Heart right ventricle (tissue), 16 donors: Measurements from ENCODE around the gene MAGI2. TPM values are rescaled to one million over a fixed set of nuclear protein-coding genes. Genes with fewer than 3 reads are reported as not detected.
"Not testable (repeated sequence)": the region's sequence is repeated elsewhere in the genome, so short reads cannot be mapped to it uniquely, and the experiment has no call there.

ENCODE experiments used
- ATAC-seq, 8 donors: fragments of 200-7000 bp; cut with Tn5 transposase; one replicate each; pipeline ENCODE4 v1.9.1; 2020; ENCODE audit warnings: mild to moderate bottlenecking in 8 of 8, moderate library complexity in 8 of 8, moderate number of reproducible peaks in 1 of 8
- DNase-seq, 2 donors: peaks; one replicate each; pipeline ENCODE4 v3.0.0-alpha.2; 2020
- H3K27ac ChIP-seq, 10 donors: fragments of 200-600 bp; sonication (generic) in 2 of 10; one replicate each; pipeline versions ENCODE4 v1.5.0 to v1.8.0; 2020 to 2022; ENCODE audit warnings: mild to moderate bottlenecking in 3 of 10
- H3K27me3 ChIP-seq, 7 donors: fragments of 200-600 bp; one replicate each; pipeline ENCODE4 v1.8.0; 2021 to 2022; ENCODE audit warnings: mild to moderate bottlenecking in 2 of 7
- H3K36me3 ChIP-seq, 9 donors: fragments of 200-600 bp; sonication (generic) in 1 of 9; one replicate each; pipeline versions ENCODE4 v1.5.0 to v1.8.0; 2020 to 2022; ENCODE audit warnings: mild to moderate bottlenecking in 2 of 9
- H3K4me1 ChIP-seq, 9 donors: fragments of 200-600 bp; sonication (generic) in 1 of 9; one replicate each; pipeline versions ENCODE4 v1.5.0 to v1.8.0; 2020 to 2022; ENCODE audit warnings: mild to moderate bottlenecking in 4 of 9
- H3K4me3 ChIP-seq, 10 donors: fragments of 200-600 bp; sonication (generic) in 2 of 10; one replicate each; pipeline versions ENCODE4 v1.5.0 to v1.8.0; 2020 to 2022; ENCODE audit warnings: mild to moderate bottlenecking in 7 of 10, moderate library complexity in 2 of 10
- H3K9me3 ChIP-seq, 11 donors: fragments of 200-600 bp in 10 of 11; sonication (generic) in 2 of 11; one replicate each; pipeline versions ENCODE4 v1.5.0 to v1.8.0; 2013 to 2022; ENCODE audit warnings: mild to moderate bottlenecking in 2 of 11, control low read depth in 1 of 11, moderate library complexity in 1 of 11
- CTCF ChIP-seq, 9 donors: fragments of 200-600 bp; sonication (generic) in 2 of 9; IDR thresholded peaks; one replicate each; pipeline versions ENCODE4 v1.5.0 to v1.8.0; 2021 to 2022; ENCODE audit warnings: antibody characterized with exemption in 9 of 9, mild to moderate bottlenecking in 5 of 9, moderate library complexity in 1 of 9
- WGBS, 2 donors: extraction: QIAGEN DNeasy Blood & Tissue Kit; methylation state at CpG; one replicate each; pipeline ENCODE4 v1.1.7; 2013; ENCODE audit warnings: inconsistent platforms in 1 of 2; 5-methylcytosine and 5-hydroxymethylcytosine counted together
- intact Hi-C, 10 donors: fragments of 100-400 bp; cut with DNase I; formaldehyde crosslinking; loops; one replicate each; pipeline versions ENCODE4 v1.11.1 to v1.14.2; 2022
- polyA plus RNA-seq, 2 donors: library from polyadenylated mRNA; stranded (reverse); fragments of 200-250 nt; gene quantifications; one replicate each; pipeline ENCODE4 v1.2.3, GENCODE V29; 2013
- total RNA-seq, 10 donors: library from RNA; stranded (reverse); fragmentation: NEBNext Ultra II Directional in 3 of 10; extraction: Animal tissue kit (Norgen Biotek cat#: 25700) in 3 of 10; gene quantifications; one replicate each; pipeline versions ENCODE4 v1.2.1 to v1.2.4, GENCODE V29; 2021 to 2023
- donor health status: Arrhythmogenic right ventricular cardiomyopathy.
- donor health status: ischemic (EF 13 %, LVEDD 7.1; RV severe dilation, severe dysfunction).
- donor health status: healthy with polysubstance abuse.
- donor health status: DM: no; HTN: yes; CAD: no.
- donor health status: DM: no; HTN: no; CAD: no.
- donor health status: ischemic (EF 25% LVEDD 6.9; RV normal size, moderate dysfunction).
- donor health status: ischemic (EF 25% LVEDD 5.7; RV mildly dilated, moderate dysfunction).
- donor health status: healthy.
- donor health status: DM: yes; HTN: yes; CAD: no.
- donor health status: Ischemic cardiomyopathy.
- donor health status: ischemic (EF 35%, LVEDD 5.7; RV mildly dilated, moderate dysfunction).
- donor health status: nonischemic (EF 11% LVEDD 7.7; RV severe dilation, severe dysfunction).
- donor health status: DM: yes; HTN: yes; CAD: no.
- donor health status: PGD.
- donor health status: ischemic (EF 29% LVEDD 5.4; RV normal size, mild dysfunction).
- donor health status: nonischemic (EF 23%, LVEDD 6.1; RV moderate dilation, normal function).

Gene MAGI2
- total and polyA plus RNA-seq, 12 donors: 0.83 to 6.0 (median 4.1) TPM

- DNase-seq (no peak), ATAC-seq (no peak)
- Histone ChIP-seq H3K9me3 (no peaks in the 10 kb centered on the region), H3K4me3 (no peak overlapping the region), H3K27me3 (no peaks in the 10 kb centered on the region), H3K27ac (no peak overlapping the region), H3K36me3 (no peaks in the 10 kb centered on the region), H3K4me1 (no peaks in the 10 kb centered on the region)
- 91 to 92% methylated on average over 5 of the region's 5 CpGs for WGBS, 2 donors
- intact Hi-C loops: no loop called here
- no peak for TF ChIP-seq CTCF (IDR thresholded peaks at IDR 0.05)
These were observed 1154.4 kb downstream of the MAGI2 start for GRCh38 chr7:78299088-78299487.

GRCh38 chr7:78296644-78297371 lies 1156.7 kb downstream of the MAGI2 start:
- no peaks in the 10 kb centered on the region for H3K27me3 ChIP-seq
- 83 to 84% methylated on average over 5 of the region's 5 CpGs for WGBS, 2 donors
- intact Hi-C loops: no loop called here
- H3K36me3 ChIP-seq: no peaks in the 10 kb centered on the region
- no peak for TF ChIP-seq CTCF (IDR thresholded peaks at IDR 0.05)
- H3K4me1 ChIP-seq: no peaks in the 10 kb centered on the region
- H3K27ac ChIP-seq: no peak overlapping the region
- no peak for ATAC-seq
- DNase-seq: no peak
- H3K9me3 ChIP-seq: peaks cover 0 to 3% (median 0%) of the 10 kb centered on the region in 11 donors
- H3K4me3 ChIP-seq: no peak overlapping the region

- intact Hi-C loops: no loop called here
- no peak for TF ChIP-seq CTCF (IDR thresholded peaks at IDR 0.05)
- DNase-seq: no peak
- H3K27me3 ChIP-seq: no peaks in the 10 kb centered on the region
- H3K9me3 ChIP-seq: peaks cover 0 to 3% (median 0%) of the 10 kb centered on the region in 11 donors
- ATAC-seq: no peak
- no peaks in the 10 kb centered on the region for H3K4me1 ChIP-seq
- H3K4me3 ChIP-seq: no peak overlapping the region
- no peak overlapping the region for H3K27ac ChIP-seq
- WGBS, 2 donors: 86 to 91% methylated on average over 2 of the region's 2 CpGs
- H3K36me3 ChIP-seq: no peaks in the 10 kb centered on the region
These were observed 1157.3 kb downstream of the MAGI2 start for GRCh38 chr7:78296046-78296597.

GRCh38 chr7:78289471-78289870 lies 1164.0 kb downstream of the MAGI2 start:
- 71 to 83% methylated on average over 3 of the region's 3 CpGs for WGBS, 2 donors
- H3K27me3 ChIP-seq, intact Hi-C loops, H3K4me1 ChIP-seq, ATAC-seq, H3K9me3 ChIP-seq, H3K27ac ChIP-seq, H3K4me3 ChIP-seq, DNase-seq, H3K36me3 ChIP-seq: not testable (repeated sequence)

- H3K27me3 ChIP-seq: no peaks in the 10 kb centered on the region
- DNase-seq (no peak), ATAC-seq (peak in 1 of 8 donors; percentile 46)
- no peaks in the 10 kb centered on the region for H3K9me3 ChIP-seq
- WGBS, 2 donors: 50 to 52% methylated on average over 4 of the region's 4 CpGs
- intact Hi-C loops: no loop called here
- no peak overlapping the region for H3K27ac ChIP-seq
- no peak for TF ChIP-seq CTCF (IDR thresholded peaks at IDR 0.05)
- H3K4me1 ChIP-seq: peaks cover 0 to 8% (median 0%) of the 10 kb centered on the region in 9 donors
- H3K36me3 ChIP-seq: no peaks in the 10 kb centered on the region
- no peak overlapping the region for H3K4me3 ChIP-seq
These were observed 1168.5 kb downstream of the MAGI2 start for GRCh38 chr7:78284945-78285344.
